GM18498 (cell line): ENCODE results near the gene OR8D2.
"Not testable (repeated sequence)": the region's sequence is repeated elsewhere in the genome, so short reads cannot be mapped to it uniquely, and the experiment has no call there.

Experiments used
- ATAC-seq: cut with Tn5 transposase; IDR thresholded peaks from one replicate; pipeline ENCODE4 v1.9.1; 2021; ENCODE audit warnings: mild to moderate bottlenecking, moderate library complexity; ENCODE audit not compliant: unreplicated experiment

Gene OR8D2

GRCh38 chr11:124294687-124295086 lies 25.3 kb downstream of the OR8D2 start:
- no peak for ATAC-seq

DNA sequence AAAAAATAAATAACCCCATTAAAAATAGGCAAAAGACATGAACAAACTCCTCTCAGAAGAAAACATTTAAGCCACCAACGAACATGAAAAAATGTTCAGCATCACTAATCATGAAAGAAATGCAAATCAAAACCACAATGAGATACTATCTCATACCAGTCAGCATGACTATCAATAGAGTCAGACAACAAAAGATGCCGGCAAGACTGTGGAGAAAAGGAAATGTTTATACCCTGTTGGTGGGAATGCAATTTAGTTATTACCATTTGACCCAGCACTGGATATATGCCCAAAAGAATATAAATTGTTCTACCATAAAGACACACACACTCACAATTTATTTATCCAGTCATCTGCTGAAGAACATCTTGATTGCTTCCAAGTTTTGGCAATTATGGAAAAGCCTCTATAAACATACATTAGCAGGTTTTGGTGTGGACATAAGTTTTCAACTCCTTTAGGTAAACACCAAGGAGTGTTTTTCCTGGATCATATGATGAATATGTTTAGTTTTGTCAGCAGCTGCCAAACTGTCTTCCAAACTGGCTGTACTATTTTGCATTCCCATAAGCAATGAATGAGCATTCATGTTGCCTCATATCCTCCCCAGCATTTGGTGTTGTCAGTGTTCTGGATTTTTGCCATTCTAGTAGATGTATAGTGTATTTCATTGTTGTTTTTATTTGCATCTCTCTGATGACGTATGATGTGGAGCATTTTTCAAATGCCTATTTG lies 34.2 kb downstream of the OR8D2 start:
- ATAC-seq, result no peak

GRCh38 chr11:124278261-124278660 lies 41.7 kb downstream of the OR8D2 start:
- ATAC-seq, result no peak

GRCh38 chr11:124277804-124278203 lies 42.2 kb downstream of the OR8D2 start:
- ATAC-seq, result no peak

DNA sequence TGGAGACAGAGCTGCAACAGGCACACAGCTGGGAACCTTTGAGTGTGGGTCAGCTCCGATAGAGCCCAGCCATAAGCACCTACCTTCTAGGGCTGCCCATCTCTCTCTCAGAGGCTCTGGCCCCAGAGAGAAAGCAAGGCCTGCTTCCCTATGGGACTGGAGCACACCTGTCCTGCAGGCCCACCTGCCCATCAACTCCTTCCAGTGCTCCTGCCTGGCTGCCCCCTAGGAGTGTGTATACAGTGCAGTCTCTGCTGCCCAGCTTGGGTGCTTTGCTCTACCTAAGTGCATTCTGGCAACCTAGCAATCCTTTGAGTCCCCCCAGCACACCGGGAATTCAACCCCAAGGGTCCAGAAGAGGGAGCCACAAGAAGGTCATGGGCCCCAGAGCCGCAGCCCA lies 42.8 kb downstream of the OR8D2 start:
- ATAC-seq, result no peak

GRCh38 chr11:124276081-124276480 lies 43.9 kb downstream of the OR8D2 start:
- ATAC-seq, result no peak

- ATAC-seq, result no peak
Observed at GRCh38 chr11:124274000-124274399, 46.0 kb downstream of the OR8D2 start.

DNA sequence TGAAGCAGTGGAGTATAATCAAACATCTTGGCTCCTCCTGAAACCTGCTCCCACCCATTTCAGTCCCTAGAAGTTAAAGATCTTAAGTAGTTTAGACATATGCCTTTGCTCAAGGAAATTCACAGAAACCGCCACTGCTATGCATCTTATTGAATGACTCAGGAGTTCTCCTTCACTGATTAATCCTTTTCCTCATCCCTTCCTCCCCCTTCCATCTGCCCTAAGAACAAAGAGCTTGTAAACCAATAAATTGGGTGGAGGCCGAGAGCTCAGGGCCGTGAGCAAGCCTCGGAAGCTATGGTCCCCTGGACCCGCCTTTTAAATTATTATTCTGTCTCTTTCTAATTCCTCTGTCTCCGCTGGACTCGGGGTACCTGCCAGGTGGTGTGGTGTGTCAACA lies 49.1 kb downstream of the OR8D2 start:
- ATAC-seq, result not testable (repeated sequence)
